Upper lobe of left lung (tissue), 6 donors: ENCODE data around the gene DDA1. TPM values are rescaled to one million over a fixed set of nuclear protein-coding genes. Genes with fewer than 3 reads are reported as not detected.

Source experiments
- ATAC-seq, 2 donors: fragments of 200-7000 bp; cut with Tn5 transposase; one replicate each; pipeline ENCODE4 v1.9.1; 2022; ENCODE audit warnings: mild to moderate bottlenecking in 2 of 2, moderate library complexity in 2 of 2; ENCODE audit not compliant: low FRiP score in 2 of 2
- DNase-seq, 2 donors: peaks; one replicate each; pipeline ENCODE4 v3.0.0-alpha.2; 2019 to 2020
- H3K27ac ChIP-seq, 4 donors: fragments of 200-600 bp; sonication (generic); one replicate each; pipeline ENCODE4 v1.5.1; 2016 to 2019
- H3K27me3 ChIP-seq, 4 donors: fragments of 200-600 bp; sonication (generic); one replicate each; pipeline ENCODE4 v1.5.1; 2017 to 2019
- H3K36me3 ChIP-seq, 4 donors: fragments of 200-600 bp; sonication (generic); one replicate each; pipeline ENCODE4 v1.5.1; 2016 to 2019
- H3K4me1 ChIP-seq, 4 donors: fragments of 200-600 bp; sonication (generic); one replicate each; pipeline ENCODE4 v1.5.1; 2018 to 2019
- H3K4me3 ChIP-seq, 4 donors: fragments of 200-600 bp; sonication (generic); one replicate each; pipeline ENCODE4 v1.5.1; 2017 to 2019; ENCODE audit warnings: mild to moderate bottlenecking in 2 of 4, moderate library complexity in 1 of 4
- H3K9me3 ChIP-seq, 4 donors: fragments of 200-600 bp; sonication (generic); one replicate each; pipeline ENCODE4 v1.5.1; 2018 to 2019
- EP300 ChIP-seq, 4 donors: sonication (generic); formaldehyde crosslinking; IDR thresholded peaks; one replicate each; pipeline ENCODE4 v1.5.1; 2017; ENCODE audit warnings: antibody characterized with exemption in 4 of 4, control low read depth in 2 of 4
- POLR2A ChIP-seq, 4 donors: fragments of 450-650 bp; IDR thresholded peaks; one replicate each; pipeline ENCODE4 v1.5.1; 2016 to 2017; ENCODE audit warnings: antibody characterized with exemption in 4 of 4, mild to moderate bottlenecking in 2 of 4
- POLR2AphosphoS5 ChIP-seq, 2 donors: sonication (generic); formaldehyde crosslinking; IDR thresholded peaks; one replicate each; pipeline ENCODE4 v1.5.1; 2017; ENCODE audit warnings: antibody characterized with exemption in 2 of 2
- WGBS, 2 donors: methylation state at CpG; one replicate each; pipeline ENCODE4 v1.1.5; 2017 to 2018; 5-methylcytosine and 5-hydroxymethylcytosine counted together
- total RNA-seq, 6 donors: library from RNA; depleted of rRNA in 4 of 6; stranded (reverse); fragments of >200 nt in 4 of 6; gene quantifications; one replicate each; pipeline versions ENCODE4 v1.1.0 to v1.2.1, GENCODE V29; 2016 to 2021
- TF ChIP-seq, protein P1 (sequence below), 6 experiments: fragments of 450-650 bp in 4 of 6; fragments of 200-600 bp in 2 of 6; sonication (generic) in 2 of 6; IDR thresholded peaks; one replicate each; pipeline ENCODE4 v1.5.1; 2016 to 2019; ENCODE audit warnings: antibody characterized with exemption in 6 of 6
- donor health status: DM: no; HTN: no; CAD: no; lungs with moderate emphysema.
- donor health status: DM: no; HTN: yes; CAD: no; lungs with severe emphysema.

DDA1 gene
- total RNA-seq, 6 donors from 2014 or later: 11.5 to 42.8 (median 28.4) TPM

DNA sequence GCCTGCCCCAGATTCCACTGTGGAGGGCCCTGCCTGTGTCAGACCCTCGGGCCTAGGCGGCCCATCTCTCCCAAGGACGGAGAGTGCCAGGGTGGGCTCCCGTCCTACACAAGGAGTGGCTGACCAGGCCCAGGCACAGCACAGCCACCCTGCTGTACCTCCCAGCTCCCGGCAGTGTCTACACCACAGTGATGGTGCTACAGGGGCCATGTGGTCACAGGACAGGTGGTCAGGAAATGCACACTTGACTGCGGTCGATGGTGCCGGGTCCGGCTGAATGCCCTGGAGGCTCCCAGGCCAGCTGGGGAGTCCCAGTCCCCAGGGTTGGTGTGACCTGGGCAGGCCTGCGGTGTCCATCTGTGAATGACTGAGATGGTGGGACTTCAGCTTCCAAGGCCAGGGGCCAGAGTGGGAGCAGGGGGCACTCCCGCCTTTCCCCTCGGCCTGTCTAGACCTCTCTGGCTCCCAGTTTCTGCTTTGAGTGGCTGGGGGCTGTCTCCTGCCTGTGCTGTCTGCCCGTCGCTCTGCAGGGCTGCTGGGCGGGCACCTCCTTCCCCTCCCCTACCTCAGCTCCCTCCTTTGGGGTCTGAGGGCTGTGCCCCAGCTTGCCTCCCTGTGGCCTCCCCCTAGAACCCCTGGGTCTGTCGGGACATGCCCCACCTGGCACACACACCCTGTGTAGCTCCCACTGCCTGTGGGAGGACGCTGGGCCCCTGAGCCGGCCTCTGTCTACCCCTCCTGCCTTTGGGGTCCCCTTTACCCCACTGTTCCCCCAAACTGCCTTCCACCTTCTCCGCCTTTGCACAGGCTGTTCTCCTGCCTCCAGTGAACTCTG is 12.5 kb downstream of the DDA1 start:
- TF ChIP-seq, protein P1, sequence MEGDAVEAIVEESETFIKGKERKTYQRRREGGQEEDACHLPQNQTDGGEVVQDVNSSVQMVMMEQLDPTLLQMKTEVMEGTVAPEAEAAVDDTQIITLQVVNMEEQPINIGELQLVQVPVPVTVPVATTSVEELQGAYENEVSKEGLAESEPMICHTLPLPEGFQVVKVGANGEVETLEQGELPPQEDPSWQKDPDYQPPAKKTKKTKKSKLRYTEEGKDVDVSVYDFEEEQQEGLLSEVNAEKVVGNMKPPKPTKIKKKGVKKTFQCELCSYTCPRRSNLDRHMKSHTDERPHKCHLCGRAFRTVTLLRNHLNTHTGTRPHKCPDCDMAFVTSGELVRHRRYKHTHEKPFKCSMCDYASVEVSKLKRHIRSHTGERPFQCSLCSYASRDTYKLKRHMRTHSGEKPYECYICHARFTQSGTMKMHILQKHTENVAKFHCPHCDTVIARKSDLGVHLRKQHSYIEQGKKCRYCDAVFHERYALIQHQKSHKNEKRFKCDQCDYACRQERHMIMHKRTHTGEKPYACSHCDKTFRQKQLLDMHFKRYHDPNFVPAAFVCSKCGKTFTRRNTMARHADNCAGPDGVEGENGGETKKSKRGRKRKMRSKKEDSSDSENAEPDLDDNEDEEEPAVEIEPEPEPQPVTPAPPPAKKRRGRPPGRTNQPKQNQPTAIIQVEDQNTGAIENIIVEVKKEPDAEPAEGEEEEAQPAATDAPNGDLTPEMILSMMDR (IDR thresholded peaks at IDR 0.05): no peak
- TF ChIP-seq POLR2A (IDR thresholded peaks at IDR 0.05) (no peak), POLR2AphosphoS5 (IDR thresholded peaks at IDR 0.05) (no peak), EP300 (IDR thresholded peaks at IDR 0.05) (no peak)
- H3K9me3 ChIP-seq: no peaks in the 10 kb centered on the region
- H3K27ac ChIP-seq: no peak overlapping the region
- DNase-seq: peak in 1 of 2 donors; percentile 64
- ATAC-seq: peak in 1 of 2 donors; percentile 52
- no peaks in the 10 kb centered on the region for H3K27me3 ChIP-seq
- 91 to 99% methylated on average over 9 to 12 of the region's 19 CpGs for WGBS, 2 donors
- peaks cover 12 to 45% (median 29%) of the 10 kb centered on the region in 4 donors for H3K36me3 ChIP-seq
- no peak overlapping the region for H3K4me3 ChIP-seq
- H3K4me1 ChIP-seq: peaks cover 0 to 10% (median 0%) of the 10 kb centered on the region in 4 donors

DNA sequence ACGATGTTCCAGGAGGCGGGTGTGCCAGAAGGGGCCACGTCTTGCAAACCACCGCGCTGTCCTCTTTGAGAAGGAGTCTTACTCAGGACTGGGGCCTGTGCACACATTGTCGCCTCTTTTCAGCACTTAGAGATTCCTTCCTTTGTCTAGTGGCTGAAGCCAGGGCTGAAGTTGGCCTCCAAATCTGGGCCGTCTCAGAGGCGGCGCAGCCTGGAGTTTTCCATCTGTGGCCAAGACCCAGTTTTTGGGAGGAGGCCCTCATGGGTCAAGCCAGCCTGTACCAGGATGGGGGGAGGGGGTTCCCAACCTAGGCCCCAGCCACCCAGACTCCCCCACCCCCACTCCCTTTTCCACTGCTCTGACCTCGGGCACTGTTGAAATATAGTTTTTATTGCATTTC is 13.5 kb downstream of the DDA1 start:
- peaks cover 0 to 10% (median under 1%) of the 10 kb centered on the region in 4 donors for H3K4me1 ChIP-seq
- no peaks in the 10 kb centered on the region for H3K27me3 ChIP-seq
- TF ChIP-seq, protein P1 (IDR thresholded peaks at IDR 0.05): no peak
- TF ChIP-seq POLR2AphosphoS5 (IDR thresholded peaks at IDR 0.05) (no peak), EP300 (IDR thresholded peaks at IDR 0.05) (no peak), POLR2A (IDR thresholded peaks at IDR 0.05) (no peak)
- DNase-seq (no peak), ATAC-seq (no peak)
- 83 to 84% methylated on average over 10 of the region's 10 CpGs for WGBS, 2 donors
- H3K36me3 ChIP-seq: peaks cover 12 to 40% (median 28%) of the 10 kb centered on the region in 4 donors
- H3K9me3 ChIP-seq: no peaks in the 10 kb centered on the region
- no peak overlapping the region for H3K27ac ChIP-seq
- H3K4me3 ChIP-seq: no peak overlapping the region

DNA sequence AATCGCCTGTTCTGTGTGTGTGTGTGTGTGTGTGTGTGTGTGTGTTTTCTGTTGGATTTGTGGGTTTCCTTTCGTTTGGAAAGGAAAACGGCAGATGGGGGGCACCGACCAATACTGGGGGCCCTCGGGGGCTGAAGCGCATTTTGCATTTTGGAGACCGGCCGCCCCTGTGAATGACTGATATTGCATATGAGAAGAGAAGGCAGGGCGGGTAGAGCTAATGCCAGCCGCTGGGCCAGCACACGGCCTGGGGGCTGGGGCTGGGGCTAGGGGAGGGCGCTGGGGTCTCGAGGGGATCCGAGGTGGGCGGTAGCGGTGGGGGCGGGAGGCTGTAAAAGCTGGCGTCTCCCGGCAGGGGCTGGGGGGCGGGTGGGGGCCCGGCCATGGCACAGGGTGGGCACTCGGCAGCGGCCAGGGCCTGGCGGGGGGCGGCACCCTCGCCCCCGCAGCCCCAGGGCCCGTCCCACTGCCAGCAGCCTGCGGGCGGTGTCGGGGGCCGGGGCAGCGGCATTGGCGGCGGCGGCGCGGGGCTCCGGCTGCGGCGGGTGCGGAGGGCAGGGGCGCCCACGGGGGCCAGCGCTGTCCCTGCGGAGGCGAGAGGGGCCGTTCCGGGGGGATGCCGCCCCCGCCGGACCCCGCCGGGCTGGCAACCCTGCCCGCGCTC is 14.1 kb downstream of the DDA1 start:
- WGBS, 2 donors: 42 to 71% methylated on average over 16 to 38 of the region's 56 CpGs

DNA sequence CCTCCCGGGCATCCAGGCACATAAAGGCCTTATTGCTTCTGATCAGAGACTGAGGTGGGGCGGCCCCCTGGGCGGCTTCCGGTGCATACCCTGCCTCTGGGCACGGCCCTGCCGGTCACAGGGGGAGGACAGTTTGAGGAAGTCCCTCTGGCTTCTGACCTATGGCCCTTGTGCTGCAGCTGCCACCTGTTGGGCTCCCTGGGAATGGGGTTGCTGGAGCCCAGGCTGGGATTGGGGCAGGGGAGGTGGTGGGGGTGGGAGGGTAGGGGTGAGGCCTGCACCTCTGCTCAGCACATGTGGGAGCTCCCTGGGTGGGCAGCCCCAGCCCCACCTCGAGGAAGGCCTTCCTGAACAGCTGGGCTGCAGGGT is 14.6 kb downstream of the DDA1 start:
- Histone ChIP-seq H3K4me3 (peak overlapping the region in 1 of 4 donors; percentile 25), H3K27ac (peak overlapping the region in 2 of 4 donors; percentile 12 to 50), H3K36me3 (peaks cover 12 to 34% (median 28%) of the 10 kb centered on the region in 4 donors), H3K27me3 (peaks cover 0 to 5% (median under 1%) of the 10 kb centered on the region in 4 donors), H3K9me3 (no peaks in the 10 kb centered on the region), H3K4me1 (peaks cover 7 to 20% (median 9%) of the 10 kb centered on the region in 4 donors)
- TF ChIP-seq, protein P1 (IDR thresholded peaks at IDR 0.05): no peak
- TF ChIP-seq POLR2A (IDR thresholded peaks at IDR 0.05) (no peak), POLR2AphosphoS5 (IDR thresholded peaks at IDR 0.05) (no peak)
- 60 to 61% methylated on average over 1 to 7 of the region's 7 CpGs for WGBS, 2 donors
- no peak for ATAC-seq
- no peak for DNase-seq

More for the DNA sequence above, 14.1 kb downstream of the DDA1 start:
- H3K9me3 ChIP-seq: no peaks in the 10 kb centered on the region
- ATAC-seq: no peak
- H3K4me3 ChIP-seq: peak overlapping the region in 1 of 4 donors; percentile 25
- H3K4me1 ChIP-seq: peaks cover 3 to 15% (median 6%) of the 10 kb centered on the region in 4 donors
- TF ChIP-seq POLR2AphosphoS5 (IDR thresholded peaks at IDR 0.05): no peak
- TF ChIP-seq EP300 (IDR thresholded peaks at IDR 0.05): no peak
- TF ChIP-seq POLR2A (IDR thresholded peaks at IDR 0.05): no peak
- TF ChIP-seq, protein P1 (IDR thresholded peaks at IDR 0.05): no peak
- H3K36me3 ChIP-seq: peaks cover 12 to 38% (median 28%) of the 10 kb centered on the region in 4 donors
- peaks cover 0 to under 1% (median 0%) of the 10 kb centered on the region in 4 donors for H3K27me3 ChIP-seq
- DNase-seq: peak in 1 of 2 donors; percentile 85
- peak overlapping the region in 2 of 4 donors; percentile 12 to 50 for H3K27ac ChIP-seq
